ENCODE measurements around the gene NPTX2.

The NPTX2 gene

GRCh38 chr7:98622926-98623325, 5.8 kb downstream of the NPTX2 start:
- no peak overlapping the region for H3K9ac ChIP-seq (ENCODE audit: insufficient read length)
- H3K27ac ChIP-seq = no peak overlapping the region
- no peak for TF ChIP-seq POLR2AphosphoS5 (IDR thresholded peaks at IDR 0.05; ENCODE audit: borderline replicate concordance, low read depth, low read length)
- no peak for TF ChIP-seq EZH2 (IDR thresholded peaks at IDR 0.05)
- TF ChIP-seq FOXP2 (optimal IDR thresholded peaks at IDR 0.05; ENCODE audit: control extremely low read depth, extremely low read length, insufficient read depth) = no peak
- no peak overlapping the region for H3K4me3 ChIP-seq
- H3K36me3 ChIP-seq (ENCODE audit: insufficient read depth, low read length) = no peaks in the 10 kb centered on the region
- no peaks in the 10 kb centered on the region for H3K9me3 ChIP-seq (ENCODE audit: low read depth, low read length)
- no peak for DNase-seq (ENCODE audit: low read depth, low spot score)

- DNase-seq (ENCODE audit: low read depth, low spot score) = no peak
- TF ChIP-seq POLR2AphosphoS5 (IDR thresholded peaks at IDR 0.05; ENCODE audit: borderline replicate concordance, low read depth, low read length) (no peak), EZH2 (IDR thresholded peaks at IDR 0.05) (no peak), FOXP2 (optimal IDR thresholded peaks at IDR 0.05; ENCODE audit: control extremely low read depth, extremely low read length, insufficient read depth) (no peak)
- Histone ChIP-seq H3K27ac (no peak overlapping the region), H3K9me3 (ENCODE audit: low read depth, low read length) (no peaks in the 10 kb centered on the region), H3K36me3 (ENCODE audit: insufficient read depth, low read length) (no peaks in the 10 kb centered on the region), H3K4me3 (no peak overlapping the region), H3K9ac (ENCODE audit: insufficient read length) (no peak overlapping the region)
Observed at GRCh38 chr7:98624846-98625420, 7.8 kb downstream of the NPTX2 start.

GRCh38 chr7:98626460-98627412, 9.7 kb downstream of the NPTX2 start:
- DNase-seq (ENCODE audit: low read depth, low spot score) = no peak

GRCh38 chr7:98627413-98627790, 10.3 kb downstream of the NPTX2 start:
- Histone ChIP-seq H3K9ac (ENCODE audit: insufficient read length) (no peak overlapping the region), H3K9me3 (ENCODE audit: low read depth, low read length) (no peaks in the 10 kb centered on the region), H3K27ac (no peak overlapping the region), H3K36me3 (ENCODE audit: insufficient read depth, low read length) (no peaks in the 10 kb centered on the region), H3K4me3 (no peak overlapping the region)
- TF ChIP-seq FOXP2 (optimal IDR thresholded peaks at IDR 0.05; ENCODE audit: control extremely low read depth, extremely low read length, insufficient read depth) (no peak), POLR2AphosphoS5 (IDR thresholded peaks at IDR 0.05; ENCODE audit: borderline replicate concordance, low read depth, low read length) (no peak), EZH2 (IDR thresholded peaks at IDR 0.05) (no peak)
- no peak for DNase-seq (ENCODE audit: low read depth, low spot score)

More at GRCh38 chr7:98626460-98627412, 9.7 kb downstream of the NPTX2 start:
- no peaks in the 10 kb centered on the region for H3K36me3 ChIP-seq (ENCODE audit: insufficient read depth, low read length)
- H3K9me3 ChIP-seq (ENCODE audit: low read depth, low read length) = no peaks in the 10 kb centered on the region
- no peak overlapping the region for H3K4me3 ChIP-seq
- H3K27ac ChIP-seq = no peak overlapping the region
- TF ChIP-seq POLR2AphosphoS5 (IDR thresholded peaks at IDR 0.05; ENCODE audit: borderline replicate concordance, low read depth, low read length) (no peak), FOXP2 (optimal IDR thresholded peaks at IDR 0.05; ENCODE audit: control extremely low read depth, extremely low read length, insufficient read depth) (no peak), EZH2 (IDR thresholded peaks at IDR 0.05) (no peak)
- H3K9ac ChIP-seq (ENCODE audit: insufficient read length) = no peak overlapping the region

GRCh38 chr7:98628418-98628817, 11.3 kb downstream of the NPTX2 start:
- no peak for DNase-seq (ENCODE audit: low read depth, low spot score)
- H3K9ac ChIP-seq (ENCODE audit: insufficient read length) = no peak overlapping the region
- H3K4me3 ChIP-seq = no peak overlapping the region
- H3K9me3 ChIP-seq (ENCODE audit: low read depth, low read length) = no peaks in the 10 kb centered on the region
- TF ChIP-seq POLR2AphosphoS5 (IDR thresholded peaks at IDR 0.05; ENCODE audit: borderline replicate concordance, low read depth, low read length) (no peak), FOXP2 (optimal IDR thresholded peaks at IDR 0.05; ENCODE audit: control extremely low read depth, extremely low read length, insufficient read depth) (no peak), EZH2 (IDR thresholded peaks at IDR 0.05) (no peak)
- no peaks in the 10 kb centered on the region for H3K36me3 ChIP-seq (ENCODE audit: insufficient read depth, low read length)
- H3K27ac ChIP-seq = no peak overlapping the region

GRCh38 chr7:98629001-98629431, 11.9 kb downstream of the NPTX2 start:
- Histone ChIP-seq H3K9ac (ENCODE audit: insufficient read length) (no peak overlapping the region), H3K27ac (no peak overlapping the region), H3K36me3 (ENCODE audit: insufficient read depth, low read length) (no peaks in the 10 kb centered on the region), H3K4me3 (no peak overlapping the region), H3K9me3 (ENCODE audit: low read depth, low read length) (no peaks in the 10 kb centered on the region)
- no peak for DNase-seq (ENCODE audit: low read depth, low spot score)
- TF ChIP-seq FOXP2 (optimal IDR thresholded peaks at IDR 0.05; ENCODE audit: control extremely low read depth, extremely low read length, insufficient read depth) = no peak
- no peak for TF ChIP-seq EZH2 (IDR thresholded peaks at IDR 0.05)
- no peak for TF ChIP-seq POLR2AphosphoS5 (IDR thresholded peaks at IDR 0.05; ENCODE audit: borderline replicate concordance, low read depth, low read length)

- H3K4me3 ChIP-seq = no peak overlapping the region
- no peak overlapping the region for H3K9ac ChIP-seq (ENCODE audit: insufficient read length)
- no peak for DNase-seq (ENCODE audit: low read depth, low spot score)
- no peaks in the 10 kb centered on the region for H3K9me3 ChIP-seq (ENCODE audit: low read depth, low read length)
- no peak overlapping the region for H3K27ac ChIP-seq
- TF ChIP-seq EZH2 (IDR thresholded peaks at IDR 0.05) (no peak), FOXP2 (optimal IDR thresholded peaks at IDR 0.05; ENCODE audit: control extremely low read depth, extremely low read length, insufficient read depth) (no peak), POLR2AphosphoS5 (IDR thresholded peaks at IDR 0.05; ENCODE audit: borderline replicate concordance, low read depth, low read length) (no peak)
- no peaks in the 10 kb centered on the region for H3K36me3 ChIP-seq (ENCODE audit: insufficient read depth, low read length)
Observed at GRCh38 chr7:98630149-98630548, 13.1 kb downstream of the NPTX2 start.

GRCh38 chr7:98630770-98631169, 13.7 kb downstream of the NPTX2 start:
- Histone ChIP-seq H3K4me3 (no peak overlapping the region), H3K9ac (ENCODE audit: insufficient read length) (no peak overlapping the region), H3K36me3 (ENCODE audit: insufficient read depth, low read length) (no peaks in the 10 kb centered on the region), H3K27ac (no peak overlapping the region), H3K9me3 (ENCODE audit: low read depth, low read length) (no peaks in the 10 kb centered on the region)
- TF ChIP-seq EZH2 (IDR thresholded peaks at IDR 0.05) (no peak), POLR2AphosphoS5 (IDR thresholded peaks at IDR 0.05; ENCODE audit: borderline replicate concordance, low read depth, low read length) (no peak), FOXP2 (optimal IDR thresholded peaks at IDR 0.05; ENCODE audit: control extremely low read depth, extremely low read length, insufficient read depth) (no peak)
- DNase-seq (ENCODE audit: low read depth, low spot score) = no peak
